Neural progenitor cell (in vitro differentiated cells): ENCODE results near the gene S1PR5. TPM values are rescaled to one million over a fixed set of nuclear protein-coding genes. Genes with fewer than 3 reads are reported as not detected.
"Not testable (repeated sequence)": the region's sequence is repeated elsewhere in the genome, so short reads cannot be mapped to it uniquely, and the experiment has no call there.

ENCODE experiments used
- DNase-seq: peaks from one replicate; pipeline ENCODE4 v3.0.0-alpha.2; 2016; ENCODE audit warnings: low spot score
- H2AFZ ChIP-seq: fragments of 200-600 bp; sonication (generic); replicated peaks from 2 replicates; pipeline ENCODE4 v1.6.1; 2016; ENCODE audit warnings: antibody characterized with exemption
- H3F3A ChIP-seq: fragments of 200-600 bp; sonication (generic); 2 replicates; pipeline ENCODE4 v1.6.1; 2016; ENCODE audit warnings: antibody characterized with exemption, low read depth
- H3K27ac ChIP-seq: fragments of 200-600 bp; sonication (generic); 2 replicates; pipeline ENCODE4 v1.5.1; 2016; ENCODE audit warnings: mild to moderate bottlenecking
- H3K27me3 ChIP-seq: fragments of 200-600 bp; sonication (generic); 2 replicates; pipeline ENCODE4 v1.6.1; 2016; ENCODE audit warnings: mild to moderate bottlenecking, moderate library complexity
- H3K36me3 ChIP-seq: fragments of 200-600 bp; sonication (generic); 2 replicates; pipeline ENCODE4 v1.5.1; 2016
- H3K4me1 ChIP-seq: fragments of 200-600 bp; sonication (generic); 2 replicates; pipeline ENCODE4 v1.6.1; 2016; ENCODE audit warnings: mixed run types
- H3K4me2 ChIP-seq: fragments of 200-600 bp; sonication (generic); 2 replicates; pipeline ENCODE4 v1.6.1; 2016
- H3K4me3 ChIP-seq: fragments of 200-600 bp; sonication (generic); 2 replicates; pipeline ENCODE4 v1.5.1; 2016
- H3K79me2 ChIP-seq: fragments of 200-600 bp; sonication (generic); 2 replicates; pipeline ENCODE4 v1.6.1; 2016; ENCODE audit warnings: low read depth
- H3K9ac ChIP-seq: fragments of 200-600 bp; sonication (generic); 2 replicates; pipeline ENCODE4 v1.6.1; 2016
- H3K9me3 ChIP-seq: fragments of 200-600 bp; sonication (generic); 2 replicates; pipeline ENCODE4 v1.5.1; 2016; ENCODE audit warnings: low read depth
- H4K20me1 ChIP-seq: fragments of 200-600 bp; sonication (generic); 2 replicates; pipeline ENCODE4 v1.6.1; 2016; ENCODE audit warnings: low read depth
- H3K27ac Mint-ChIP-seq: 3 replicates; pipeline ENCODE4 v1.8.0; 2021; ENCODE audit warnings: mixed read lengths
- H3K27me3 Mint-ChIP-seq: 2 replicates; pipeline ENCODE4 v1.8.0; 2022; ENCODE audit warnings: low read depth, mild to moderate bottlenecking, inconsistent platforms, moderate library complexity, mixed read lengths; ENCODE audit not compliant: insufficient read depth
- H3K36me3 Mint-ChIP-seq: 3 replicates; pipeline ENCODE4 v1.8.0; 2021; ENCODE audit warnings: mixed read lengths
- H3K4me1 Mint-ChIP-seq: 3 replicates; pipeline ENCODE4 v1.8.0; 2021; ENCODE audit warnings: mixed read lengths
- H3K4me3 Mint-ChIP-seq: 3 replicates; pipeline ENCODE4 v1.8.0; 2021; ENCODE audit warnings: mild to moderate bottlenecking, moderate library complexity, mixed read lengths
- H3K9me3 Mint-ChIP-seq: 3 replicates; pipeline ENCODE4 v1.8.0; 2020; ENCODE audit warnings: mixed read lengths
- EZH2 ChIP-seq: fragments of 200-600 bp; sonication (generic); IDR thresholded peaks from 2 replicates; pipeline ENCODE4 v1.6.1; 2017; ENCODE audit warnings: antibody characterized with exemption, mild to moderate bottlenecking, moderate library complexity
- EZH2phosphoT487 ChIP-seq: fragments of 200-600 bp; sonication (generic); IDR thresholded peaks from 2 replicates; pipeline ENCODE4 v1.6.1; 2017; ENCODE audit warnings: antibody characterized with exemption
- total RNA-seq: library from RNA; depleted of rRNA; stranded (reverse); fragments of >200 nt; gene quantifications from 2 replicates; pipeline ENCODE4 v1.2.3, GENCODE V29; 2015; ENCODE audit warnings: low replicate concordance
- TF ChIP-seq, protein P1 (sequence below): fragments of 200-600 bp; sonication (generic); IDR thresholded peaks from 2 replicates; pipeline ENCODE4 v1.5.1; 2017; ENCODE audit warnings: antibody characterized with exemption, mild to moderate bottlenecking

The S1PR5 gene
- total RNA-seq, 1 donor from 2014 or later: 0.15 TPM

DNA sequence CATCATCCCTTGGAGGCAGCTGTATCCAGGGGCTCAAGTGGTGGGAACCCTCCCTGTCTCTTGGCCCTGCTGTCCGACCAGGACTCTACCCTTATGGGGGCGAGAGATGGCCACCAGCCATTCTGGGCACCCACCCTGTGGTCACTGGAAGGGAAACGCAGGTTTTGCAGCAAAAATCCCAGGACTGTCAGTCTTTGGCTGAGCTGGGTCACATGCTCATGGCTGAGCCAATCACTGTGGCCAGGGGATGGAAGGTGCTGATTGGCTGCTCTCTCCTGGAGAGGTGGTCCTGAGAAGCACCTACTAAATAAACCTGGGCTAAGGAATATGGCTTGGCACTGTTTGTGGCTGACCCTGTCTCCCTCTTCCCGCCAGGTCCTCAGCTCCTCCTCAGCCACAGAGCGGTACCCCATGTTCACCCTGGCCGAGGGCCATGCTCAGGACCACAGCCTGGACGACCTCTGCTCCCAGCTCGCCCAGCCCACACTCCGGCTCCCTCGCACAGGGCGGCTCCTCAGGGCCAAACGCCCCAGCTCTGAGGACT, 35.3 kb upstream of the S1PR5 start:
- H3K4me1 Mint-ChIP-seq: no peaks in the 10 kb centered on the region
- H3K4me3 Mint-ChIP-seq: no peak overlapping the region
- H3K27ac Mint-ChIP-seq: no peak overlapping the region
- peaks cover 22% of the 10 kb centered on the region for H3F3A ChIP-seq
- H3K36me3 Mint-ChIP-seq: peaks cover 16% of the 10 kb centered on the region
- H3K9me3 Mint-ChIP-seq: no peaks in the 10 kb centered on the region
- no peaks in the 10 kb centered on the region for H4K20me1 ChIP-seq
- no peak overlapping the region for H3K27ac ChIP-seq
- H3K27me3 ChIP-seq: no peaks in the 10 kb centered on the region
- H3K4me3 ChIP-seq: no peak overlapping the region
- TF ChIP-seq EZH2: no peak
- TF ChIP-seq, protein P1, sequence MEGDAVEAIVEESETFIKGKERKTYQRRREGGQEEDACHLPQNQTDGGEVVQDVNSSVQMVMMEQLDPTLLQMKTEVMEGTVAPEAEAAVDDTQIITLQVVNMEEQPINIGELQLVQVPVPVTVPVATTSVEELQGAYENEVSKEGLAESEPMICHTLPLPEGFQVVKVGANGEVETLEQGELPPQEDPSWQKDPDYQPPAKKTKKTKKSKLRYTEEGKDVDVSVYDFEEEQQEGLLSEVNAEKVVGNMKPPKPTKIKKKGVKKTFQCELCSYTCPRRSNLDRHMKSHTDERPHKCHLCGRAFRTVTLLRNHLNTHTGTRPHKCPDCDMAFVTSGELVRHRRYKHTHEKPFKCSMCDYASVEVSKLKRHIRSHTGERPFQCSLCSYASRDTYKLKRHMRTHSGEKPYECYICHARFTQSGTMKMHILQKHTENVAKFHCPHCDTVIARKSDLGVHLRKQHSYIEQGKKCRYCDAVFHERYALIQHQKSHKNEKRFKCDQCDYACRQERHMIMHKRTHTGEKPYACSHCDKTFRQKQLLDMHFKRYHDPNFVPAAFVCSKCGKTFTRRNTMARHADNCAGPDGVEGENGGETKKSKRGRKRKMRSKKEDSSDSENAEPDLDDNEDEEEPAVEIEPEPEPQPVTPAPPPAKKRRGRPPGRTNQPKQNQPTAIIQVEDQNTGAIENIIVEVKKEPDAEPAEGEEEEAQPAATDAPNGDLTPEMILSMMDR: no peak
- TF ChIP-seq EZH2phosphoT487: no peak
- H3K79me2 ChIP-seq: no peaks in the 10 kb centered on the region
- H3K4me2 ChIP-seq: no peak overlapping the region
- H3K4me1 ChIP-seq: no peaks in the 10 kb centered on the region
- no peak overlapping the region for H2AFZ ChIP-seq
- no peaks in the 10 kb centered on the region for H3K9me3 ChIP-seq
- H3K9ac ChIP-seq: no peak overlapping the region
- H3K27me3 Mint-ChIP-seq: peaks cover 3% of the 10 kb centered on the region
- DNase-seq: no peak
- no peaks in the 10 kb centered on the region for H3K36me3 ChIP-seq

DNA sequence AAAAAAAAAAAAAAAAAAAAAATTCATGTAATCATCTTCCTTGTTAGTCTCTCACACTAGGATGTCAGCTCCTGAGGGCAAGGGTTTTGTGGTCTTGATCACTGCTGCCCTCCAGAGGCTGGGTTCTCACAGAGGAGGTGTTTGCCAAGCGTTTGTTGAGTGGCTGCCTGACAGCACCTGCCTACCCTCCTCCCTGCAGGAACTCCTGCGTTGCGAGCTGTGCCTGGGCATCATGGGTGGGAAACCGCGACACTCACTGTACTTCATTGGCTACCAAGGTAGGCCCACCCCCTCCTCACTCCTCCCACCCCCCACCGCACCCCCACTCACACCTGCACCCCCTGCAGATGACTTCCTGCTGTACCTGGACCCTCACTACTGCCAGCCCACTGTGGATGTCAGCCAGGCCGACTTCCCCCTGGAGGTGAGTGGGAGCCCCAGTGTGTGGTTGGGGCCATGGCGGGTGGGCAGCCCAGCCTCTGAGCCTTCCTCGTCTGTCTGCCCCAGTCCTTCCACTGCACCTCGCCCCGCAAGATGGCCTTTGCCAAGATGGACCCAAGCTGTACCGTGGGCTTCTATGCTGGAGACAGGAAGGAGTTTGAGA, 34.6 kb upstream of the S1PR5 start:
- no peak for DNase-seq
- Histone ChIP-seq H3K4me1 (no peaks in the 10 kb centered on the region), H4K20me1 (no peaks in the 10 kb centered on the region), H3K4me3 (no peak overlapping the region), H3K27me3 (no peaks in the 10 kb centered on the region), H3K9ac (no peak overlapping the region), H3K79me2 (no peaks in the 10 kb centered on the region), H3K27ac (no peak overlapping the region), H3K36me3 (no peaks in the 10 kb centered on the region), H2AFZ (no peak overlapping the region), H3K4me2 (no peak overlapping the region), H3K9me3 (no peaks in the 10 kb centered on the region), H3F3A (peaks cover 22% of the 10 kb centered on the region)
- H3K36me3 Mint-ChIP-seq: peaks cover 16% of the 10 kb centered on the region
- H3K27me3 Mint-ChIP-seq: peaks cover 3% of the 10 kb centered on the region
- no peaks in the 10 kb centered on the region for H3K4me1 Mint-ChIP-seq
- H3K27ac Mint-ChIP-seq: no peak overlapping the region
- no peak for TF ChIP-seq EZH2
- TF ChIP-seq, protein P1: no peak
- TF ChIP-seq EZH2phosphoT487: no peak
- no peak overlapping the region for H3K4me3 Mint-ChIP-seq
- no peaks in the 10 kb centered on the region for H3K9me3 Mint-ChIP-seq

DNA sequence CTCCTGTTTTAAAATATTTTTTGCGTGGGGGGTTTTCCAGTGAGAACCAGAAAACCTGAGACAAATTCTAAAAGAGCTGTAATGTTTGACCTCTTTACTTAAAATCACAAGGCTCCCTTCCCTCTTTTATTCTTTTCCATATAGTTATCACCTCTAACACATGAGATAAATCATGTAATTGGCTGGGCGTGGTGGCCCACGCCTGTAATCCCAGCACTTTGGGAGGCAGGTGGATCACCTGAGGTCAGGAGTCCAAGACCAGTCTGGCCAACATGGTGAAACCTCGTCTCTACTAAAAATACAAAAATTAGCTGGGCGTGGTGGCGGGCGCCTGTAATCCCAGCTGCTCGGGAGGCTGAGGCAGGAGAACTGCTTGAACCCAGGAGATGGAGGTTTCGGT, 33.8 kb upstream of the S1PR5 start:
- not testable (repeated sequence) for H3K36me3 ChIP-seq, H3K9me3 Mint-ChIP-seq, H3K27ac ChIP-seq

DNA sequence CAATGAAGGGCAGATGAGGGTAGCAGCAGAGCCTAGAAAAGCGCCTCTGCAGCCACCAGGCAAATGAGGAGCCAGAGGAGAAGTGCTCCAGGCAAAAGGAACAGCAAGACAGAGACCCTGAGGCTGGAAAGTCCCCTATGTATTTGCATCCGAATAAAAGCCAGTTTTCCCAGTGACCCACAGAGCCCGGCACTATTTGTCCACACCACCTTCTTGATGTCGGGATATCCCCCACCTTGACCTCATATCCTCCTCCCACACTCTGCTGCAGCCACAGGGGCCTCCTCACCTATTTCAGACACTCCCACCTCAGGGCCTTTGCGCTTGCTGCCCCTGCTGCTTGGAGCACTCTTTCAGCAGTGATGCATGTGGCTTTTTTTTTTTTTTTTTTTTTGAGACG, 33.1 kb upstream of the S1PR5 start:
- H4K20me1 ChIP-seq: no peaks in the 10 kb centered on the region
- H3K27me3 ChIP-seq: no peaks in the 10 kb centered on the region
- H3K4me1 Mint-ChIP-seq: no peaks in the 10 kb centered on the region
- no peaks in the 10 kb centered on the region for H3K9me3 ChIP-seq
- H3K9me3 Mint-ChIP-seq: no peaks in the 10 kb centered on the region
- peaks cover 16% of the 10 kb centered on the region for H3K36me3 Mint-ChIP-seq
- no peak overlapping the region for H3K4me2 ChIP-seq
- H3K27ac ChIP-seq: no peak overlapping the region
- H2AFZ ChIP-seq: no peak overlapping the region
- peaks cover 15% of the 10 kb centered on the region for H3F3A ChIP-seq
- no peak overlapping the region for H3K4me3 Mint-ChIP-seq
- no peak overlapping the region for H3K4me3 ChIP-seq
- H3K4me1 ChIP-seq: no peaks in the 10 kb centered on the region
- no peak overlapping the region for H3K27ac Mint-ChIP-seq
- H3K36me3 ChIP-seq: no peaks in the 10 kb centered on the region
- no peak for DNase-seq
- no peak overlapping the region for H3K9ac ChIP-seq
- peaks cover 3% of the 10 kb centered on the region for H3K27me3 Mint-ChIP-seq
- TF ChIP-seq, protein P1: no peak
- TF ChIP-seq EZH2: no peak
- no peak for TF ChIP-seq EZH2phosphoT487
- H3K79me2 ChIP-seq: peaks cover 5% of the 10 kb centered on the region

More for the DNA sequence above, 33.8 kb upstream of the S1PR5 start:
- not testable (repeated sequence) for H3K4me1 ChIP-seq, H3K4me3 Mint-ChIP-seq, H3K9ac ChIP-seq, H3K9me3 ChIP-seq, H3K4me1 Mint-ChIP-seq, H3K27ac Mint-ChIP-seq, H3K79me2 ChIP-seq, H2AFZ ChIP-seq, DNase-seq, H3K4me3 ChIP-seq, H3K4me2 ChIP-seq, H3K27me3 Mint-ChIP-seq, H3K27me3 ChIP-seq, H4K20me1 ChIP-seq
- peaks cover 21% of the 10 kb centered on the region for H3F3A ChIP-seq
- peaks cover 16% of the 10 kb centered on the region for H3K36me3 Mint-ChIP-seq
